Fibroblast of lung (primary cell): ENCODE results near the gene BARX2. TPM values are rescaled to one million over a fixed set of nuclear protein-coding genes. Genes with fewer than 3 reads are reported as not detected.

Experiments
- DNase-seq, 2 donors: peaks; one replicate each; pipeline versions ENCODE4 v3.0.0 to v3.0.0-alpha.2; 2010; ENCODE audit warnings: low read depth in 2 of 2
- H2AFZ ChIP-seq: 2 replicates; pipeline ENCODE4 v1.5.1; 2012; ENCODE audit warnings: low read length, control low read depth, inconsistent platforms
- H3K27ac ChIP-seq: 2 replicates; pipeline ENCODE4 v1.5.1; 2011; ENCODE audit warnings: low read length, control low read depth; ENCODE audit not compliant: insufficient read depth
- H3K27me3 ChIP-seq: 2 replicates; pipeline ENCODE4 v1.5.1; 2011; ENCODE audit warnings: mild to moderate bottlenecking, low read length; ENCODE audit not compliant: control insufficient read depth, insufficient read depth
- H3K36me3 ChIP-seq: 2 replicates; pipeline ENCODE4 v1.5.1; 2011; ENCODE audit warnings: low read length; ENCODE audit not compliant: control insufficient read depth, insufficient read depth
- H3K4me1 ChIP-seq: 2 replicates; pipeline ENCODE4 v1.5.1; 2011; ENCODE audit warnings: low read length; ENCODE audit not compliant: control insufficient read depth, insufficient read depth; ENCODE audit errors: extremely low read depth
- H3K4me2 ChIP-seq: 2 replicates; pipeline ENCODE4 v1.5.1; 2011; ENCODE audit warnings: low read length, control low read depth; ENCODE audit not compliant: insufficient read depth; ENCODE audit errors: extremely low read depth
- H3K4me3 ChIP-seq, 4 experiments: fragments of 200-600 bp in 1 of 4; sonication (generic) in 1 of 4; replicated peaks in 1 of 4; 2 replicates each; pipeline ENCODE4 v1.5.1; 2011 to 2016; ENCODE audit warnings: low read length in 4 of 4, low read depth in 3 of 4, mild to moderate bottlenecking in 3 of 4, control low read depth in 2 of 4, inconsistent platforms in 1 of 4, mixed read lengths in 1 of 4; ENCODE audit not compliant: insufficient read depth in 1 of 4; ENCODE audit errors: control extremely low read depth in 1 of 4
- H3K79me2 ChIP-seq: 2 replicates; pipeline ENCODE4 v1.5.1; 2012; ENCODE audit warnings: mild to moderate bottlenecking, low read length, inconsistent platforms; ENCODE audit not compliant: control insufficient read depth, insufficient read depth
- H3K9ac ChIP-seq: 2 replicates; pipeline ENCODE4 v1.5.1; 2011; ENCODE audit warnings: mild to moderate bottlenecking, low read length, control low read depth; ENCODE audit not compliant: insufficient read depth
- H3K9me3 ChIP-seq: 2 replicates; pipeline ENCODE4 v1.5.1; 2012; ENCODE audit warnings: low read depth, low read length; ENCODE audit not compliant: control insufficient read depth, insufficient read depth
- H4K20me1 ChIP-seq: 2 replicates; pipeline ENCODE4 v1.5.1; 2011; ENCODE audit warnings: low read length; ENCODE audit not compliant: control insufficient read depth, insufficient read depth; ENCODE audit errors: extremely low read depth
- EZH2 ChIP-seq: IDR thresholded peaks from 2 replicates; pipeline ENCODE4 v1.5.1; 2012; ENCODE audit warnings: low read length, control low read depth, mild to moderate bottlenecking; ENCODE audit errors: missing control alignments
- polyA plus RNA-seq, 2 donors: library from polyadenylated mRNA; depleted of rRNA in 1 of 2; stranded (reverse) in 1 of 2; unstranded in 1 of 2; fragments of >200 nt; gene quantifications; 2 replicates each; pipeline ENCODE4 v1.2.1, GENCODE V29; 2011 to 2012; ENCODE audit warnings: missing spikeins in 1 of 2
- total RNA-seq: library from RNA; depleted of rRNA; stranded (reverse); fragments of >200 nt; gene quantifications from 2 replicates; pipeline ENCODE4 v1.2.1, GENCODE V29; 2014
- TF ChIP-seq, protein P1 (sequence below), 2 donors: IDR thresholded peaks in 1 of 2; conservative IDR thresholded peaks in 1 of 2; 1 replicate in 1 of 2; 2 replicates in 1 of 2; pipeline ENCODE4 v1.5.1; 2011 to 2012; ENCODE audit warnings: low read length in 2 of 2, control low read depth in 1 of 2, inconsistent platforms in 1 of 2, low read depth in 1 of 2, mild to moderate bottlenecking in 1 of 2

Gene BARX2
- total and polyA plus RNA-seq, 2 donors (not counting 1 experiment from before 2014, with no cell fraction given) = not detected

DNA sequence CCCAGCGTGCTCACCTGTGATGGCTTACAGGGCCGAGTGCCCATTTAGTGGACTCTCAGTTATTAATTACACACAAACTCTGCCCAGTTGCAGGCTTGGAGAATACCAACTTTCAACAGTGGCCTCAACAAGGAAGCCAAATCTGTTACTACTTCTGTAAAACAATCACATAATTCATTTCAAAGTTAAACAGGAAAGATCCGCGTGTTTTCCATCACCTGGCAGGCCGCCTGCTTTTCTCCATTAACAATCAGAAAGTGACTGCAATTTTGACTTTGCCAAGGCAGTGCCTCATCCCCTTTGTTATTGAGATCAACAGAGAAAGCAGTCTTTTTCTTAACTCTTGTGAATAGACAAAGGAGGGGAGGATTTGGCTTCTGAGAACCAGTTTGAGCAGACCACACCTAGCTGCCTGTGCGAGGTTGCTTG, 77.7 kb downstream of the BARX2 start:
- Histone ChIP-seq H3K36me3 (no peaks in the 10 kb centered on the region), H3K4me1 (no peaks in the 10 kb centered on the region), H3K27me3 (no peaks in the 10 kb centered on the region), H4K20me1 (no peaks in the 10 kb centered on the region), H3K9ac (no peak overlapping the region), H3K4me3 (no peak overlapping the region), H3K79me2 (no peaks in the 10 kb centered on the region), H3K4me2 (no peak overlapping the region), H3K27ac (no peak overlapping the region), H2AFZ (no peak overlapping the region), H3K9me3 (no peaks in the 10 kb centered on the region)
- no peak for DNase-seq
- TF ChIP-seq, protein P1, sequence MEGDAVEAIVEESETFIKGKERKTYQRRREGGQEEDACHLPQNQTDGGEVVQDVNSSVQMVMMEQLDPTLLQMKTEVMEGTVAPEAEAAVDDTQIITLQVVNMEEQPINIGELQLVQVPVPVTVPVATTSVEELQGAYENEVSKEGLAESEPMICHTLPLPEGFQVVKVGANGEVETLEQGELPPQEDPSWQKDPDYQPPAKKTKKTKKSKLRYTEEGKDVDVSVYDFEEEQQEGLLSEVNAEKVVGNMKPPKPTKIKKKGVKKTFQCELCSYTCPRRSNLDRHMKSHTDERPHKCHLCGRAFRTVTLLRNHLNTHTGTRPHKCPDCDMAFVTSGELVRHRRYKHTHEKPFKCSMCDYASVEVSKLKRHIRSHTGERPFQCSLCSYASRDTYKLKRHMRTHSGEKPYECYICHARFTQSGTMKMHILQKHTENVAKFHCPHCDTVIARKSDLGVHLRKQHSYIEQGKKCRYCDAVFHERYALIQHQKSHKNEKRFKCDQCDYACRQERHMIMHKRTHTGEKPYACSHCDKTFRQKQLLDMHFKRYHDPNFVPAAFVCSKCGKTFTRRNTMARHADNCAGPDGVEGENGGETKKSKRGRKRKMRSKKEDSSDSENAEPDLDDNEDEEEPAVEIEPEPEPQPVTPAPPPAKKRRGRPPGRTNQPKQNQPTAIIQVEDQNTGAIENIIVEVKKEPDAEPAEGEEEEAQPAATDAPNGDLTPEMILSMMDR (conservative IDR thresholded peaks at IDR 0.05 in 1 of 2, IDR thresholded peaks at IDR 0.05 in 1 of 2; ENCODE audit: low read depth in 1 of 2, low read length in 2 of 2) = no peak
- TF ChIP-seq EZH2 = no peak

DNA sequence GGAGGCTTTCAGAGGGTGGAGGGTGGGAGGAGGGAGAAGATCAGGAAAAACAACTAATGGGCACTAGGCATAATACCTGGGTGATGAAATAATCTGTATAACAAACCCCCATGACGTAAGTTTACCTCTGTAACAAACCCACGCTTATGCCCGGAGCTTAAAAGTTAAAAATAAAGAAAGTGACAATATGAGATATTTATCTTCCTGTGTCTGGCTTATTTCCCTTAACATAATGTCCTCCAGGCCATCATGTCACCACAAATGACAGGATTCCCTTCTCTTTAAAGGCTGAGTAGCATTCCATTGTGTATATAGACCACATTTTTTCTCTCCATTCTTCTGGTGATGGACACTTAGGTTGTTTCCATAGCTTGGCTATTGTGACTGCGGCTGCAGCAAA, 79.5 kb downstream of the BARX2 start:
- no peak overlapping the region for H3K4me3 ChIP-seq
- TF ChIP-seq, protein P1 (conservative IDR thresholded peaks at IDR 0.05 in 1 of 2, IDR thresholded peaks at IDR 0.05 in 1 of 2; ENCODE audit: low read depth in 1 of 2, low read length in 2 of 2) = no peak
- no peak for TF ChIP-seq EZH2

DNA sequence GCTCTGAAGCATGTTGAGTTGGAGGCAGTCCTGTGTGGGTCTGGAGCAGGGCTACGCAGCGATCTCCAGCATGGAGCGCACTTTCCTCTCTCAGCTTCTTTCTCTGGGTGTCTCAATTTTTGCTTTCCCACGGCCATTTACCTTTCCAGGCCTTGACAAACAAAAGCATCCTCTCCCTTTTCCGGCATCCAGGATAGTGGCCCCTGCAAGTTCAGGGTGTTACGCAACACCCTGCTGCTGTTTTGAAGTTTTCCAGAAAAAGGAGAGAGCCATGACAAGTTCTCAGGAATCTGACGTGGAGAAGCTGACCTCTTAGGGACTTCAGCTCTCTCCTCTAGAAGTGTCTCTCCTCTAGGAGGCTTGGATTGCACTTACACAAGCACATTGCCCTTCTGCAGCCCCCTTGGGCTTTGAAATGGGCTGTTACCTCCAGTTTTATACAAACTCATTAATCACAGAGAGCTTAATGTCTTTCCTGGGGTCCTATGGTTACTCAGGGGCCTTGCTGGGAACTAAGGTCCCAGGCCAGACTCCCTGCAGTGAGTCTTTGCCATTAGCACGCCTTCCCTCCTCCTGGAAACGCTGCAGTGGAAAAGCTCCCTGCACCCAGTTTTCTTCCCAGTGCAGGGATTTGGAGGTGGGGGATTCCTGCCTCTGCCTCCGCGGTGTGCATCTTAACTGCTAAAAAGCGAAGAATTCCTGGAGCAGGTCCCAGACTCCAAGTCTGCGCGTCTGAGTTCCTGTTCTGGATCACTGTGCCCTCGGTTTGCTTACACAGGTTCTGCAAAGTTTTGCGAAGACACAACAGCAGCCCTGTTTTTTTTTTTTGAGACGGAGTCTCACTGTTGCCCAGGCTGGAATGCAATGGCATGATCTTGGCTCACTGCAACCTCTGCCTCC, 80.4 kb downstream of the BARX2 start:
- no peak overlapping the region for H3K27ac ChIP-seq
- no peaks in the 10 kb centered on the region for H4K20me1 ChIP-seq
- no peak overlapping the region for H3K4me3 ChIP-seq
- TF ChIP-seq, protein P1 (conservative IDR thresholded peaks at IDR 0.05 in 1 of 2, IDR thresholded peaks at IDR 0.05 in 1 of 2; ENCODE audit: low read depth in 1 of 2, low read length in 2 of 2) = no peak
- TF ChIP-seq EZH2 = no peak
- no peak overlapping the region for H2AFZ ChIP-seq
- DNase-seq = no peak
- H3K4me2 ChIP-seq = no peak overlapping the region
- H3K79me2 ChIP-seq = no peaks in the 10 kb centered on the region
- no peaks in the 10 kb centered on the region for H3K4me1 ChIP-seq
- H3K9ac ChIP-seq = no peak overlapping the region
- no peaks in the 10 kb centered on the region for H3K9me3 ChIP-seq
- no peaks in the 10 kb centered on the region for H3K27me3 ChIP-seq
- no peaks in the 10 kb centered on the region for H3K36me3 ChIP-seq

More for the DNA sequence above, 79.5 kb downstream of the BARX2 start:
- Histone ChIP-seq H3K9me3 (no peaks in the 10 kb centered on the region), H3K4me1 (no peaks in the 10 kb centered on the region), H3K9ac (no peak overlapping the region), H4K20me1 (no peaks in the 10 kb centered on the region), H3K4me2 (no peak overlapping the region), H3K79me2 (no peaks in the 10 kb centered on the region), H3K36me3 (no peaks in the 10 kb centered on the region), H3K27me3 (no peaks in the 10 kb centered on the region), H2AFZ (no peak overlapping the region), H3K27ac (no peak overlapping the region)
- DNase-seq = no peak
